Gastrocnemius medialis (tissue), 4 donors: ENCODE results near the gene SPTLC3. TPM values are rescaled to one million over a fixed set of nuclear protein-coding genes. Genes with fewer than 3 reads are reported as not detected.

Source experiments
- ATAC-seq, 2 donors: fragments of 150-250 bp; one replicate each; pipeline ENCODE4 v1.9.1; 2016
- DNase-seq, 2 donors: peaks; one replicate each; pipeline ENCODE4 v3.0.0-alpha.2; 2019
- H3K27ac ChIP-seq, 4 donors: fragments of 200-600 bp; sonication (generic); 1 replicate in 1 of 4; 2 replicates in 3 of 4; pipeline ENCODE4 v1.5.1; 2016 to 2018; ENCODE audit warnings: mild to moderate bottlenecking in 2 of 4, moderate library complexity in 1 of 4
- H3K27me3 ChIP-seq, 3 donors: fragments of 200-600 bp; sonication (generic) in 2 of 3; 1 replicate in 1 of 3; 2 replicates in 2 of 3; pipeline versions ENCODE4 v1.5.1 to v1.6.0; 2016 to 2019; ENCODE audit warnings: mild to moderate bottlenecking in 1 of 3, moderate library complexity in 1 of 3
- H3K36me3 ChIP-seq, 2 donors: fragments of 200-600 bp; sonication (generic) in 1 of 2; one replicate each; pipeline ENCODE4 v1.5.1; 2017 to 2018
- H3K4me1 ChIP-seq, 2 donors: fragments of 200-600 bp; sonication (generic) in 1 of 2; one replicate each; pipeline ENCODE4 v1.5.1; 2016 to 2017; ENCODE audit warnings: mild to moderate bottlenecking in 2 of 2
- H3K4me3 ChIP-seq, 4 donors: fragments of 200-600 bp; sonication (generic) in 3 of 4; 1 replicate in 1 of 4; 2 replicates in 3 of 4; pipeline ENCODE4 v1.5.1; 2016 to 2019; ENCODE audit warnings: mild to moderate bottlenecking in 2 of 4
- H3K9me3 ChIP-seq, 3 donors: fragments of 200-600 bp; sonication (generic) in 2 of 3; 1 replicate in 1 of 3; 2 replicates in 2 of 3; pipeline ENCODE4 v1.5.1; 2016 to 2019
- POLR2A ChIP-seq, 2 donors: fragments of 450-650 bp; IDR thresholded peaks; one replicate each; pipeline ENCODE4 v1.6.1; 2017; ENCODE audit warnings: antibody characterized with exemption in 2 of 2, mild to moderate bottlenecking in 2 of 2, moderate library complexity in 2 of 2
- in situ Hi-C, 4 donors: fragments of 200-750 bp; cut with MboI; loops; one replicate each; pipeline versions ENCODE4 v1.15.0 to v1.8.0; 2017; ENCODE audit warnings: low sequenced_read_pairs in 4 of 4
- intact Hi-C: fragments of 100-400 bp; cut with DNase I; formaldehyde crosslinking; loops from one replicate; pipeline ENCODE4 v1.15.1; 2023; ENCODE audit warnings: low total_unique reads
- total RNA-seq, 4 donors: library from RNA; depleted of rRNA; stranded (reverse); fragments of >200 nt; gene quantifications; one replicate each; pipeline versions ENCODE4 v1.1.0 to v1.2.3, GENCODE V29; 2016
- TF ChIP-seq, protein P1 (sequence below), 5 experiments: fragments of 450-650 bp in 3 of 5; fragments of 200-600 bp in 2 of 5; sonication (generic) in 2 of 5; IDR thresholded peaks in 4 of 5; conservative IDR thresholded peaks in 1 of 5; 1 replicate in 4 of 5; 2 replicates in 1 of 5; pipeline ENCODE4 v1.5.1; 2016 to 2019; ENCODE audit warnings: antibody characterized with exemption in 5 of 5, mild to moderate bottlenecking in 3 of 5, moderate library complexity in 3 of 5

The SPTLC3 gene
- total RNA-seq, 4 donors from 2014 or later, result 0.46 to 2.4 (median 1.2) TPM

DNA sequence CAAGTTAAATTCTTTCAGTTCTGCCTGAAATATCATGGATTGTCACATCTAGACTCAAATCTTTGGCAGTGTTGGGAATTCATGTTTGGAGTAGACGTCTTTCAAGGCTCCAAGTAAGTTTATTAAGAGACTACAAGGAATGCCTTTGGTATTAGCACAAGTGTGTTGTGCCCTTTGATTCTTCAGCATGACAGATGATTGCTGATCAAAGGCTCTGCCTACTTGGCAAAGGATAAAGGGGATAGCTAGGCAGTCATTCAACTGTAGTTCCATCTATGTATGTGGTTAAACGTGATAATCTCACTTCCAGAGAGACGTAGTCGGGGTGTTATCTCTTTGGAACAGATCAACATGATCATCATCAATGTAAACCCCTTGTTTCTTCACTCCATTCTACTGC is 86.2 kb downstream of the SPTLC3 start:
- H3K27ac ChIP-seq, result no peak overlapping the region
- no peaks in the 10 kb centered on the region for H3K27me3 ChIP-seq
- H3K9me3 ChIP-seq, result no peaks in the 10 kb centered on the region
- intact Hi-C loops, result no loop called here
- H3K4me3 ChIP-seq, result no peak overlapping the region
- DNase-seq, result no peak
- H3K4me1 ChIP-seq, result no peaks in the 10 kb centered on the region
- in situ Hi-C loops, result loop anchor here in 1 of 4 donors (25.0 kb wide), 1 partner anchor 1408 kb away; no protein-coding TSS in a partner anchor
- TF ChIP-seq, protein P1, sequence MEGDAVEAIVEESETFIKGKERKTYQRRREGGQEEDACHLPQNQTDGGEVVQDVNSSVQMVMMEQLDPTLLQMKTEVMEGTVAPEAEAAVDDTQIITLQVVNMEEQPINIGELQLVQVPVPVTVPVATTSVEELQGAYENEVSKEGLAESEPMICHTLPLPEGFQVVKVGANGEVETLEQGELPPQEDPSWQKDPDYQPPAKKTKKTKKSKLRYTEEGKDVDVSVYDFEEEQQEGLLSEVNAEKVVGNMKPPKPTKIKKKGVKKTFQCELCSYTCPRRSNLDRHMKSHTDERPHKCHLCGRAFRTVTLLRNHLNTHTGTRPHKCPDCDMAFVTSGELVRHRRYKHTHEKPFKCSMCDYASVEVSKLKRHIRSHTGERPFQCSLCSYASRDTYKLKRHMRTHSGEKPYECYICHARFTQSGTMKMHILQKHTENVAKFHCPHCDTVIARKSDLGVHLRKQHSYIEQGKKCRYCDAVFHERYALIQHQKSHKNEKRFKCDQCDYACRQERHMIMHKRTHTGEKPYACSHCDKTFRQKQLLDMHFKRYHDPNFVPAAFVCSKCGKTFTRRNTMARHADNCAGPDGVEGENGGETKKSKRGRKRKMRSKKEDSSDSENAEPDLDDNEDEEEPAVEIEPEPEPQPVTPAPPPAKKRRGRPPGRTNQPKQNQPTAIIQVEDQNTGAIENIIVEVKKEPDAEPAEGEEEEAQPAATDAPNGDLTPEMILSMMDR (IDR thresholded peaks at IDR 0.05 in 4 of 5, conservative IDR thresholded peaks at IDR 0.05 in 1 of 5), result no peak
- TF ChIP-seq POLR2A (IDR thresholded peaks at IDR 0.05), result no peak
- no peak for ATAC-seq
- no peaks in the 10 kb centered on the region for H3K36me3 ChIP-seq

- DNase-seq (no peak), ATAC-seq (no peak)
- TF ChIP-seq POLR2A (IDR thresholded peaks at IDR 0.05), result no peak
- TF ChIP-seq, protein P1 (IDR thresholded peaks at IDR 0.05 in 4 of 5, conservative IDR thresholded peaks at IDR 0.05 in 1 of 5), result no peak
- Histone ChIP-seq H3K27ac (no peak overlapping the region), H3K36me3 (no peaks in the 10 kb centered on the region), H3K27me3 (no peaks in the 10 kb centered on the region), H3K4me1 (no peaks in the 10 kb centered on the region), H3K4me3 (no peak overlapping the region), H3K9me3 (no peaks in the 10 kb centered on the region)
- intact Hi-C loops, result no loop called here
- in situ Hi-C loops, result loop anchor here in 1 of 4 donors (25.0 kb wide), 1 partner anchor 1412 kb away; no protein-coding TSS in a partner anchor
Measured at GRCh38 chr20:13098720-13099355, 90.1 kb downstream of the SPTLC3 start.

- no peak overlapping the region for H3K27ac ChIP-seq
- in situ Hi-C loops (loop anchor here (10.0 to 25.0 kb wide), 6 partner anchors 175 to 1425 kb away; no protein-coding TSS in a partner anchor), intact Hi-C loops (no loop called here)
- no peak for TF ChIP-seq POLR2A (IDR thresholded peaks at IDR 0.05)
- TF ChIP-seq, protein P1 (IDR thresholded peaks at IDR 0.05 in 4 of 5, conservative IDR thresholded peaks at IDR 0.05 in 1 of 5), result no peak
- DNase-seq (no peak), ATAC-seq (no peak)
- H3K9me3 ChIP-seq, result no peaks in the 10 kb centered on the region
- H3K36me3 ChIP-seq, result no peaks in the 10 kb centered on the region
- no peaks in the 10 kb centered on the region for H3K4me1 ChIP-seq
- H3K27me3 ChIP-seq, result no peaks in the 10 kb centered on the region
- no peak overlapping the region for H3K4me3 ChIP-seq
Measured at GRCh38 chr20:13099676-13100075, 90.9 kb downstream of the SPTLC3 start.

- no peaks in the 10 kb centered on the region for H3K36me3 ChIP-seq
- H3K4me1 ChIP-seq, result no peaks in the 10 kb centered on the region
- H3K9me3 ChIP-seq, result no peaks in the 10 kb centered on the region
- no peak overlapping the region for H3K4me3 ChIP-seq
- ATAC-seq (no peak), DNase-seq (no peak)
- intact Hi-C loops, result no loop called here
- no peaks in the 10 kb centered on the region for H3K27me3 ChIP-seq
- no peak for TF ChIP-seq POLR2A (IDR thresholded peaks at IDR 0.05)
- TF ChIP-seq, protein P1 (IDR thresholded peaks at IDR 0.05 in 4 of 5, conservative IDR thresholded peaks at IDR 0.05 in 1 of 5), result no peak
- in situ Hi-C loops, result loop anchor here (10.0 to 25.0 kb wide), 5 partner anchors 176 to 1426 kb away; no protein-coding TSS in a partner anchor
- no peak overlapping the region for H3K27ac ChIP-seq
Measured at GRCh38 chr20:13101276-13101675, 92.5 kb downstream of the SPTLC3 start.
